ENCODE data around the gene PIK3CB. TPM values are rescaled to one million over a fixed set of nuclear protein-coding genes. Genes with fewer than 3 reads are reported as not detected.

The PIK3CB gene
- 21.0 and 23.7 TPM in 2 replicates for total RNA-seq

GRCh38 chr3:138834596-138835396 is at the start of gene PIK3CB:
PIK3CB (minus strand) TSS chr3:138834928; CDS start chr3:138759343, 75,585 bp downstream.
- intact Hi-C loops (cut with micrococcal nuclease), result loop anchor here (1.0 to 10.0 kb wide), 11 partner anchors 19 to 647 kb away; partner anchors contain the start of genes ARMC8, MRPS22 and NME9

- intact Hi-C loops (cut with micrococcal nuclease), result no loop called here
Measured at GRCh38 chr3:138881233-138881632, 46.5 kb upstream of the PIK3CB start.

GRCh38 chr3:138879541-138880380 is 45.0 kb upstream of the PIK3CB start:
- intact Hi-C loops (cut with micrococcal nuclease), result no loop called here

GRCh38 chr3:138877226-138877625 is 42.5 kb upstream of the PIK3CB start:
- intact Hi-C loops (cut with micrococcal nuclease), result no loop called here

GRCh38 chr3:138875754-138876664 is 41.3 kb upstream of the PIK3CB start:
- intact Hi-C loops (cut with micrococcal nuclease), result no loop called here

- intact Hi-C loops (cut with micrococcal nuclease), result no loop called here
Measured at GRCh38 chr3:138875096-138875753, 40.5 kb upstream of the PIK3CB start.

GRCh38 chr3:138873471-138874278 is 38.9 kb upstream of the PIK3CB start:
- intact Hi-C loops (cut with micrococcal nuclease), result no loop called here

- intact Hi-C loops (cut with micrococcal nuclease), result no loop called here
Measured at GRCh38 chr3:138872632-138873031, 37.9 kb upstream of the PIK3CB start.

- intact Hi-C loops (cut with micrococcal nuclease), result no loop called here
Measured at GRCh38 chr3:138867996-138868395, 33.3 kb upstream of the PIK3CB start.

- intact Hi-C loops (cut with micrococcal nuclease), result no loop called here
Measured at GRCh38 chr3:138863776-138864113, 29.0 kb upstream of the PIK3CB start.

GRCh38 chr3:138862924-138863775 is 28.4 kb upstream of the PIK3CB start:
- intact Hi-C loops (cut with micrococcal nuclease), result no loop called here

- intact Hi-C loops (cut with micrococcal nuclease), result no loop called here
Measured at GRCh38 chr3:138862531-138862923, 27.8 kb upstream of the PIK3CB start.

- intact Hi-C loops (cut with micrococcal nuclease), result no loop called here
Measured at GRCh38 chr3:138861798-138862197, 27.1 kb upstream of the PIK3CB start.

GRCh38 chr3:138856799-138857198 is 22.1 kb upstream of the PIK3CB start:
- intact Hi-C loops (cut with micrococcal nuclease), result no loop called here

- intact Hi-C loops (cut with micrococcal nuclease), result no loop called here
Measured at GRCh38 chr3:138854940-138855339, 20.2 kb upstream of the PIK3CB start.

GRCh38 chr3:138854204-138854603 is 19.5 kb upstream of the PIK3CB start:
- intact Hi-C loops (cut with micrococcal nuclease), result no loop called here

GRCh38 chr3:138850151-138850550 is 15.4 kb upstream of the PIK3CB start:
- intact Hi-C loops (cut with micrococcal nuclease), result no loop called here

- intact Hi-C loops (cut with micrococcal nuclease), result no loop called here
Measured at GRCh38 chr3:138849222-138849940, 14.7 kb upstream of the PIK3CB start.

All from T-helper 1 cell treated with Interleukin-12 subunit alpha and Interleukin-12 subunit beta and Interleukin-4 antibody, amounts not matched to agents 30 ng/mL and 1 ng/mL, for 36 hours (primary cell).